Measurements from ENCODE around the gene MPND.

The MPND gene

GRCh38 chr19:4409123-4409933 lies 66.0 kb downstream of the MPND start:
- DNase-seq: no peak

Data from NCI-H510A treated with DMSO at 0.1 percent for 48 hours (cell line).